Neural progenitor cell (in vitro differentiated cells): Measurements from ENCODE around the gene IL2. TPM values are rescaled to one million over a fixed set of nuclear protein-coding genes. Genes with fewer than 3 reads are reported as not detected.

ENCODE experiments used
- DNase-seq: peaks from one replicate; pipeline ENCODE4 v3.0.0-alpha.2; 2016; ENCODE audit warnings: low spot score
- H2AFZ ChIP-seq: fragments of 200-600 bp; sonication (generic); replicated peaks from 2 replicates; pipeline ENCODE4 v1.6.1; 2016; ENCODE audit warnings: antibody characterized with exemption
- H3F3A ChIP-seq: fragments of 200-600 bp; sonication (generic); 2 replicates; pipeline ENCODE4 v1.6.1; 2016; ENCODE audit warnings: antibody characterized with exemption, low read depth
- H3K27ac ChIP-seq: fragments of 200-600 bp; sonication (generic); 2 replicates; pipeline ENCODE4 v1.5.1; 2016; ENCODE audit warnings: mild to moderate bottlenecking
- H3K27me3 ChIP-seq: fragments of 200-600 bp; sonication (generic); 2 replicates; pipeline ENCODE4 v1.6.1; 2016; ENCODE audit warnings: mild to moderate bottlenecking, moderate library complexity
- H3K36me3 ChIP-seq: fragments of 200-600 bp; sonication (generic); 2 replicates; pipeline ENCODE4 v1.5.1; 2016
- H3K4me1 ChIP-seq: fragments of 200-600 bp; sonication (generic); 2 replicates; pipeline ENCODE4 v1.6.1; 2016; ENCODE audit warnings: mixed run types
- H3K4me2 ChIP-seq: fragments of 200-600 bp; sonication (generic); 2 replicates; pipeline ENCODE4 v1.6.1; 2016
- H3K4me3 ChIP-seq: fragments of 200-600 bp; sonication (generic); 2 replicates; pipeline ENCODE4 v1.5.1; 2016
- H3K79me2 ChIP-seq: fragments of 200-600 bp; sonication (generic); 2 replicates; pipeline ENCODE4 v1.6.1; 2016; ENCODE audit warnings: low read depth
- H3K9ac ChIP-seq: fragments of 200-600 bp; sonication (generic); 2 replicates; pipeline ENCODE4 v1.6.1; 2016
- H3K9me3 ChIP-seq: fragments of 200-600 bp; sonication (generic); 2 replicates; pipeline ENCODE4 v1.5.1; 2016; ENCODE audit warnings: low read depth
- H4K20me1 ChIP-seq: fragments of 200-600 bp; sonication (generic); 2 replicates; pipeline ENCODE4 v1.6.1; 2016; ENCODE audit warnings: low read depth
- H3K27ac Mint-ChIP-seq: 3 replicates; pipeline ENCODE4 v1.8.0; 2021; ENCODE audit warnings: mixed read lengths
- H3K27me3 Mint-ChIP-seq: 2 replicates; pipeline ENCODE4 v1.8.0; 2022; ENCODE audit warnings: low read depth, mild to moderate bottlenecking, inconsistent platforms, moderate library complexity, mixed read lengths; ENCODE audit not compliant: insufficient read depth
- H3K36me3 Mint-ChIP-seq: 3 replicates; pipeline ENCODE4 v1.8.0; 2021; ENCODE audit warnings: mixed read lengths
- H3K4me1 Mint-ChIP-seq: 3 replicates; pipeline ENCODE4 v1.8.0; 2021; ENCODE audit warnings: mixed read lengths
- H3K4me3 Mint-ChIP-seq: 3 replicates; pipeline ENCODE4 v1.8.0; 2021; ENCODE audit warnings: mild to moderate bottlenecking, moderate library complexity, mixed read lengths
- H3K9me3 Mint-ChIP-seq: 3 replicates; pipeline ENCODE4 v1.8.0; 2020; ENCODE audit warnings: mixed read lengths
- EZH2 ChIP-seq: fragments of 200-600 bp; sonication (generic); IDR thresholded peaks from 2 replicates; pipeline ENCODE4 v1.6.1; 2017; ENCODE audit warnings: antibody characterized with exemption, mild to moderate bottlenecking, moderate library complexity
- EZH2phosphoT487 ChIP-seq: fragments of 200-600 bp; sonication (generic); IDR thresholded peaks from 2 replicates; pipeline ENCODE4 v1.6.1; 2017; ENCODE audit warnings: antibody characterized with exemption
- total RNA-seq: library from RNA; depleted of rRNA; stranded (reverse); fragments of >200 nt; gene quantifications from 2 replicates; pipeline ENCODE4 v1.2.3, GENCODE V29; 2015; ENCODE audit warnings: low replicate concordance
- TF ChIP-seq, protein P1 (sequence below): fragments of 200-600 bp; sonication (generic); IDR thresholded peaks from 2 replicates; pipeline ENCODE4 v1.5.1; 2017; ENCODE audit warnings: antibody characterized with exemption, mild to moderate bottlenecking

The IL2 gene
- total RNA-seq, 1 donor from 2014 or later, result not detected

- H3K36me3 ChIP-seq, result no peaks in the 10 kb centered on the region
- no peak overlapping the region for H3K9ac ChIP-seq
Observed at GRCh38 chr4:122476126-122476525, 19.6 kb upstream of the IL2 start.

DNA sequence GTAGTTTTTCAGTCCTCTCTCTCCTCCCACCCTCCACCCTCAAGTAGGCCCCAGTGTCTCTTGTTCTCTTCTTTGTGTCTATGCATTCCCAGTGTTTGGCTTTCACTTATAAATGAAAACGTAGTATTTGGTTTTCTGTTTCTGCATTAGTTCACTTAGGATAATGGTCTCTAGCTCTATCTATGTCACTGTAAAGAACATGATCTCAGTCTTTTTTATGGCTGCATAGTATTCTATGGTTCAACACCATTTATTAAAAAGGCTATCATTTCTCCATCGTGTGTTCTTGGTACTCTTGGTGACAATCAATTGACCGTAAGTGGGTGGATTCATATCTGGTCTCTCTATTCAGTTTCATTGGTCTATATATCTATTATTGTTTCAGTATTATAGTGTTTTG lies 18.7 kb upstream of the IL2 start:
- Mint-ChIP-seq H3K36me3 (no peaks in the 10 kb centered on the region), H3K9me3 (no peaks in the 10 kb centered on the region), H3K4me3 (no peak overlapping the region), H3K4me1 (no peaks in the 10 kb centered on the region), H3K27ac (no peak overlapping the region), H3K27me3 (no peaks in the 10 kb centered on the region)
- H3K4me3 ChIP-seq, result no peak overlapping the region
- no peak overlapping the region for H3K4me2 ChIP-seq
- no peaks in the 10 kb centered on the region for H3K4me1 ChIP-seq
- TF ChIP-seq, protein P1, sequence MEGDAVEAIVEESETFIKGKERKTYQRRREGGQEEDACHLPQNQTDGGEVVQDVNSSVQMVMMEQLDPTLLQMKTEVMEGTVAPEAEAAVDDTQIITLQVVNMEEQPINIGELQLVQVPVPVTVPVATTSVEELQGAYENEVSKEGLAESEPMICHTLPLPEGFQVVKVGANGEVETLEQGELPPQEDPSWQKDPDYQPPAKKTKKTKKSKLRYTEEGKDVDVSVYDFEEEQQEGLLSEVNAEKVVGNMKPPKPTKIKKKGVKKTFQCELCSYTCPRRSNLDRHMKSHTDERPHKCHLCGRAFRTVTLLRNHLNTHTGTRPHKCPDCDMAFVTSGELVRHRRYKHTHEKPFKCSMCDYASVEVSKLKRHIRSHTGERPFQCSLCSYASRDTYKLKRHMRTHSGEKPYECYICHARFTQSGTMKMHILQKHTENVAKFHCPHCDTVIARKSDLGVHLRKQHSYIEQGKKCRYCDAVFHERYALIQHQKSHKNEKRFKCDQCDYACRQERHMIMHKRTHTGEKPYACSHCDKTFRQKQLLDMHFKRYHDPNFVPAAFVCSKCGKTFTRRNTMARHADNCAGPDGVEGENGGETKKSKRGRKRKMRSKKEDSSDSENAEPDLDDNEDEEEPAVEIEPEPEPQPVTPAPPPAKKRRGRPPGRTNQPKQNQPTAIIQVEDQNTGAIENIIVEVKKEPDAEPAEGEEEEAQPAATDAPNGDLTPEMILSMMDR, result no peak
- TF ChIP-seq EZH2, result no peak
- TF ChIP-seq EZH2phosphoT487, result no peak
- H3K27me3 ChIP-seq, result no peaks in the 10 kb centered on the region
- H3K79me2 ChIP-seq, result no peaks in the 10 kb centered on the region
- no peaks in the 10 kb centered on the region for H3F3A ChIP-seq
- DNase-seq, result no peak
- no peaks in the 10 kb centered on the region for H4K20me1 ChIP-seq
- no peak overlapping the region for H3K9ac ChIP-seq
- no peak overlapping the region for H2AFZ ChIP-seq
- H3K36me3 ChIP-seq, result no peaks in the 10 kb centered on the region
- H3K27ac ChIP-seq, result no peak overlapping the region
- H3K9me3 ChIP-seq, result no peaks in the 10 kb centered on the region

More at GRCh38 chr4:122476126-122476525, 19.6 kb upstream of the IL2 start:
- no peak for DNase-seq
- no peak overlapping the region for H2AFZ ChIP-seq
- H3K9me3 ChIP-seq, result no peaks in the 10 kb centered on the region
- H3K27ac ChIP-seq, result no peak overlapping the region
- no peaks in the 10 kb centered on the region for H3F3A ChIP-seq
- no peak overlapping the region for H3K4me3 Mint-ChIP-seq
- H3K27ac Mint-ChIP-seq, result no peak overlapping the region
- H4K20me1 ChIP-seq, result no peaks in the 10 kb centered on the region
- H3K27me3 Mint-ChIP-seq, result no peaks in the 10 kb centered on the region
- H3K4me3 ChIP-seq, result no peak overlapping the region
- no peaks in the 10 kb centered on the region for H3K27me3 ChIP-seq
- TF ChIP-seq EZH2, result no peak
- TF ChIP-seq, protein P1, result no peak
- TF ChIP-seq EZH2phosphoT487, result no peak
- H3K9me3 Mint-ChIP-seq, result no peaks in the 10 kb centered on the region
- no peaks in the 10 kb centered on the region for H3K79me2 ChIP-seq
- H3K4me2 ChIP-seq, result no peak overlapping the region
- H3K4me1 ChIP-seq, result no peaks in the 10 kb centered on the region
- no peaks in the 10 kb centered on the region for H3K36me3 Mint-ChIP-seq
- no peaks in the 10 kb centered on the region for H3K4me1 Mint-ChIP-seq

GRCh38 chr4:122469457-122469856 lies 12.9 kb upstream of the IL2 start:
- no peak for DNase-seq
- H3F3A ChIP-seq, result no peaks in the 10 kb centered on the region
- no peak overlapping the region for H3K4me2 ChIP-seq

More at GRCh38 chr4:122469457-122469856, 12.9 kb upstream of the IL2 start:
- H3K27ac ChIP-seq, result no peak overlapping the region
- Mint-ChIP-seq H3K27me3 (no peaks in the 10 kb centered on the region), H3K9me3 (peaks cover 1% of the 10 kb centered on the region), H3K4me3 (no peak overlapping the region), H3K4me1 (no peaks in the 10 kb centered on the region), H3K36me3 (no peaks in the 10 kb centered on the region), H3K27ac (no peak overlapping the region)
- H4K20me1 ChIP-seq, result no peaks in the 10 kb centered on the region
- H3K4me1 ChIP-seq, result no peaks in the 10 kb centered on the region
- H3K27me3 ChIP-seq, result no peaks in the 10 kb centered on the region
- TF ChIP-seq EZH2phosphoT487, result no peak
- TF ChIP-seq EZH2, result no peak
- TF ChIP-seq, protein P1, result no peak
- no peaks in the 10 kb centered on the region for H3K79me2 ChIP-seq
- no peak overlapping the region for H3K9ac ChIP-seq
- no peak overlapping the region for H3K4me3 ChIP-seq
- peaks cover 10% of the 10 kb centered on the region for H3K9me3 ChIP-seq
- H3K36me3 ChIP-seq, result no peaks in the 10 kb centered on the region
- no peak overlapping the region for H2AFZ ChIP-seq
